Osteoblast (primary cell): ENCODE measurements around the gene NIP7. TPM values are rescaled to one million over a fixed set of nuclear protein-coding genes. Genes with fewer than 3 reads are reported as not detected.

Source experiments
- DNase-seq: peaks from one replicate; pipeline ENCODE4 v3.0.0; 2011; ENCODE audit warnings: low spot score, mixed read lengths; ENCODE audit not compliant: insufficient read length; ENCODE audit errors: missing footprints
- H2AFZ ChIP-seq: 2 replicates; pipeline ENCODE4 v1.6.0; 2011; ENCODE audit warnings: mild to moderate bottlenecking, low read length
- H3K27ac ChIP-seq: 2 replicates; pipeline ENCODE4 v1.5.1; 2011; ENCODE audit warnings: mild to moderate bottlenecking, low read depth, low read length, moderate library complexity
- H3K27me3 ChIP-seq: 2 replicates; pipeline ENCODE4 v1.6.0; 2012; ENCODE audit warnings: mild to moderate bottlenecking, control low read depth, inconsistent platforms, low read length, moderate library complexity; ENCODE audit not compliant: insufficient read depth
- H3K36me3 ChIP-seq: 2 replicates; pipeline ENCODE4 v1.5.1; 2011; ENCODE audit warnings: mild to moderate bottlenecking, low read length, control low read depth, moderate library complexity; ENCODE audit not compliant: insufficient read depth
- H3K4me1 ChIP-seq: 2 replicates; pipeline ENCODE4 v1.5.1; 2011; ENCODE audit warnings: mild to moderate bottlenecking, low read length, control low read depth, moderate library complexity; ENCODE audit not compliant: insufficient read depth
- H3K4me2 ChIP-seq: 2 replicates; pipeline ENCODE4 v1.6.0; 2011; ENCODE audit warnings: mild to moderate bottlenecking, low read length; ENCODE audit not compliant: insufficient read depth
- H3K4me3 ChIP-seq: fragments of 200-600 bp; sonication (generic); 3 replicates; pipeline ENCODE4 v1.5.1; 2012; ENCODE audit warnings: mild to moderate bottlenecking, low read length, inconsistent platforms; ENCODE audit not compliant: insufficient read depth
- H3K79me2 ChIP-seq: 2 replicates; pipeline ENCODE4 v1.6.0; 2012; ENCODE audit warnings: mild to moderate bottlenecking, low read length, control low read depth, inconsistent platforms; ENCODE audit not compliant: insufficient read depth
- H3K9me3 ChIP-seq: 2 replicates; pipeline ENCODE4 v1.5.1; 2011; ENCODE audit warnings: low read depth, low read length, control low read depth
- H4K20me1 ChIP-seq: 2 replicates; pipeline ENCODE4 v1.6.0; 2012; ENCODE audit warnings: mild to moderate bottlenecking, low read length, control low read depth; ENCODE audit not compliant: insufficient read depth
- CTCF ChIP-seq: IDR thresholded peaks from 2 replicates; pipeline ENCODE4 v1.5.1; 2011; ENCODE audit warnings: mild to moderate bottlenecking, low read depth, low read length, moderate library complexity; ENCODE audit errors: extremely low read depth
- total RNA-seq: library from RNA; depleted of rRNA; stranded (reverse); fragments of >200 nt; gene quantifications from 2 replicates; pipeline ENCODE4 v1.2.3, GENCODE V29; 2012

NIP7 gene
- total RNA-seq, 1 donor, result 22.8 TPM

- H3K9me3 ChIP-seq, result no peaks in the 10 kb centered on the region
- H3K27ac ChIP-seq, result no peak overlapping the region
- H4K20me1 ChIP-seq, result no peaks in the 10 kb centered on the region
- no peak for TF ChIP-seq CTCF
- no peak overlapping the region for H3K4me3 ChIP-seq
- H3K4me2 ChIP-seq, result no peak overlapping the region
- H3K27me3 ChIP-seq, result no peaks in the 10 kb centered on the region
- DNase-seq, result no peak
- H2AFZ ChIP-seq, result no peak overlapping the region
- no peaks in the 10 kb centered on the region for H3K79me2 ChIP-seq
- H3K36me3 ChIP-seq, result peaks cover 12% of the 10 kb centered on the region
- H3K4me1 ChIP-seq, result no peaks in the 10 kb centered on the region
These were observed 33.5 kb upstream of the NIP7 start for GRCh38 chr16:69306031-69306430.

GRCh38 chr16:69307091-69307490 lies 32.5 kb upstream of the NIP7 start:
- H4K20me1 ChIP-seq, result peaks cover 4% of the 10 kb centered on the region
- peaks cover 3% of the 10 kb centered on the region for H3K4me1 ChIP-seq
- DNase-seq, result no peak
- no peak overlapping the region for H3K4me2 ChIP-seq
- no peaks in the 10 kb centered on the region for H3K9me3 ChIP-seq
- H3K4me3 ChIP-seq, result no peak overlapping the region
- no peak overlapping the region for H3K27ac ChIP-seq
- H3K36me3 ChIP-seq, result peaks cover 4% of the 10 kb centered on the region
- no peak overlapping the region for H2AFZ ChIP-seq
- H3K27me3 ChIP-seq, result no peaks in the 10 kb centered on the region
- no peak for TF ChIP-seq CTCF
- peaks cover 9% of the 10 kb centered on the region for H3K79me2 ChIP-seq

- Histone ChIP-seq H3K27ac (no peak overlapping the region), H4K20me1 (peaks cover 7% of the 10 kb centered on the region), H3K27me3 (no peaks in the 10 kb centered on the region), H3K4me3 (no peak overlapping the region), H3K9me3 (no peaks in the 10 kb centered on the region), H2AFZ (no peak overlapping the region), H3K4me1 (peaks cover 6% of the 10 kb centered on the region), H3K79me2 (peaks cover 16% of the 10 kb centered on the region), H3K4me2 (no peak overlapping the region), H3K36me3 (peaks cover 4% of the 10 kb centered on the region)
- no peak for DNase-seq
- no peak for TF ChIP-seq CTCF
These were observed 31.7 kb upstream of the NIP7 start for GRCh38 chr16:69307856-69308255.

- no peak for DNase-seq
- no peak overlapping the region for H3K4me3 ChIP-seq
- no peaks in the 10 kb centered on the region for H3K27me3 ChIP-seq
- peaks cover 5% of the 10 kb centered on the region for H3K36me3 ChIP-seq
- no peak overlapping the region for H3K4me2 ChIP-seq
- peaks cover 6% of the 10 kb centered on the region for H3K4me1 ChIP-seq
- H3K9me3 ChIP-seq, result no peaks in the 10 kb centered on the region
- peaks cover 16% of the 10 kb centered on the region for H4K20me1 ChIP-seq
- peaks cover 31% of the 10 kb centered on the region for H3K79me2 ChIP-seq
- no peak for TF ChIP-seq CTCF
- no peak overlapping the region for H3K27ac ChIP-seq
- no peak overlapping the region for H2AFZ ChIP-seq
These were observed 30.3 kb upstream of the NIP7 start for GRCh38 chr16:69309316-69309715.
